ENCODE measurements around the gene FAM181B.

DNA sequence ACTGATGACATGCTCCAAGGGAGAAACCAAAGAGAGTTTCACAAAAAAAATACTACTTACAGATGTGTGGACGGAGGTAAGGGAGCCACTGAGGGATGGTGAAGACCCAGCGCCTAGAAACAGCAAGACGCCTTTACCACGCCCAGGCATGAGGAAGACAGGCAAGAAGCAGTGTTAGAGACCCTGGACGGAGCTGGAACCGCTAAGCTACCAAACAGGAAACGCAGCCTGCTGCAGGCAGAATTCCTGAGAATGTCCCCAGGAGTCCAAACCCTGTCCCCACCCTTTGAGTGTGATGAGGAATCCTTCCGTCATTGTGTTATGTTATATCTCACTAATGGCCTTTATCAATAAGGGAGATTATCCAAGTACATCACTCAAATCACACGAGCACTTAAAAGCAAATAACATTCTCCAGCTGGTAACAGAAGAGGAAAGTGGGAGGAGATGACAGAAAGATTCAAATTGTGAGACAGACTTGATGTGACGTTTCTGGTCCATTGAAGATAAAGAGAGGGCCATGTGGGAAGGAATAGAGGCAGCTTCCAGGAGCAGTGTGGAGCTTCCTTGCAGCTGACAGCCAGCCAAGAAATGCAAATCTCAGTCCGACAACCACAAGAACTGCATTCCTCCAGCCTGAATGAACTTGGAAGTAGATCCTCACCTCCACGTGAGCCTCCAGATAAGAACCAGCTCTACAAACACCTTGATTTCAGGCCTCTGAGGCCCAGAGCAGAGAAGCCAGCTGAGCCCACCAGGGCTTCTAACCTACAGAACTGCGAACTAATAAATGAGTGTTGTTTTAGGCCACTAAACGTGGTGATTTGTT lies 19.1 kb downstream of the FAM181B start:
- no peak for TF ChIP-seq MYC (IDR thresholded peaks at IDR 0.05; ENCODE audit: low read depth, low read length)
- TF ChIP-seq POLR2AphosphoS5 (IDR thresholded peaks at IDR 0.05; ENCODE audit: insufficient read depth, low read depth, low read length), result no peak
